SU-DHL-6 (cell line): ENCODE measurements around the gene XYLT1.

Experiments used
- EZH2phosphoT487 ChIP-seq: fragments of 200-600 bp; sonication (generic), shearing (Covaris generic); conservative IDR thresholded peaks from 2 replicates; pipeline ENCODE4 v1.6.1; 2018; ENCODE audit warnings: mild to moderate bottlenecking, antibody characterized with exemption, low read length, moderate library complexity, mixed read lengths
- TF ChIP-seq, protein P1 (sequence below): fragments of 200-600 bp; sonication (generic); IDR thresholded peaks from one replicate; pipeline ENCODE4 v1.5.1; 2017; ENCODE audit warnings: antibody characterized with exemption, mild to moderate bottlenecking, low read length, moderate library complexity; ENCODE audit not compliant: insufficient read depth, poor library complexity, severe bottlenecking

DNA sequence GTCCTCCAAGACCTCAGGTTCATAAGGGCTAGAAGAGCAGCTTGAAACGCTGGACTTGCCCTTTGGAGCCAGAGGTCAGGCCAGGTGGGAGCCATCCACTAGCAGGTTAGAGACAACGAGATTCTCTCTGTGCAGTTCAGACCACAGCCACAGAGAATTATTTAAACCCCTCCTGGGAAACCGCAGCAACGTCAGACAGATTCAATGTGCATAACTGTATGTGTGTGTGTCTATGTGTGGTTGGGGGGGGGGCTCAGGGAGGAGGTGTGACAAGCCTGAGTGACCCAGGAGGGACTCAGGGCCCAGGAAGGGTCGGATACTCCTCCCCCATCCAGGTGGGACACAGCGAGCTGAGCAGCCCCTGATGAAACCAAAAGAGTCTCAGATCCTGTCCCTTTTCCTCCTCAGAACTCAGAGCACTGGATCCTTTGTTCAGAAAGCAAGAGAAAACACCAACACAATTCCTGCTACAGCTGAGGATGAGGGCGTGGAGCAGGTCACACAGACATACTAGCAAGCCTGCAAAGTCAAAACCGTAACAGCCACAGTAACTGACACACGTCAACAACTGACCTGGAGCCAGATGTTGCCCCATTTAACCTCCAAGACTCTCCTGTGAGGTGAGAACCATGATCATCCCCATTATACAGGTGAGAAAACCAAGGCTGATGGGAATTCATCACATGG lies 66.8 kb downstream of the XYLT1 start:
- TF ChIP-seq, protein P1, sequence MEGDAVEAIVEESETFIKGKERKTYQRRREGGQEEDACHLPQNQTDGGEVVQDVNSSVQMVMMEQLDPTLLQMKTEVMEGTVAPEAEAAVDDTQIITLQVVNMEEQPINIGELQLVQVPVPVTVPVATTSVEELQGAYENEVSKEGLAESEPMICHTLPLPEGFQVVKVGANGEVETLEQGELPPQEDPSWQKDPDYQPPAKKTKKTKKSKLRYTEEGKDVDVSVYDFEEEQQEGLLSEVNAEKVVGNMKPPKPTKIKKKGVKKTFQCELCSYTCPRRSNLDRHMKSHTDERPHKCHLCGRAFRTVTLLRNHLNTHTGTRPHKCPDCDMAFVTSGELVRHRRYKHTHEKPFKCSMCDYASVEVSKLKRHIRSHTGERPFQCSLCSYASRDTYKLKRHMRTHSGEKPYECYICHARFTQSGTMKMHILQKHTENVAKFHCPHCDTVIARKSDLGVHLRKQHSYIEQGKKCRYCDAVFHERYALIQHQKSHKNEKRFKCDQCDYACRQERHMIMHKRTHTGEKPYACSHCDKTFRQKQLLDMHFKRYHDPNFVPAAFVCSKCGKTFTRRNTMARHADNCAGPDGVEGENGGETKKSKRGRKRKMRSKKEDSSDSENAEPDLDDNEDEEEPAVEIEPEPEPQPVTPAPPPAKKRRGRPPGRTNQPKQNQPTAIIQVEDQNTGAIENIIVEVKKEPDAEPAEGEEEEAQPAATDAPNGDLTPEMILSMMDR = no peak
- TF ChIP-seq EZH2phosphoT487 = no peak
